SU-DHL-6 (cell line): ENCODE results near the gene C2orf42.
"Not testable (repeated sequence)": the region's sequence is repeated elsewhere in the genome, so short reads cannot be mapped to it uniquely, and the experiment has no call there.

Experiments
- H2AFZ ChIP-seq: fragments of 200-600 bp; sonication (generic); 2 replicates; pipeline ENCODE4 v1.6.1; 2014; ENCODE audit warnings: low read depth, mild to moderate bottlenecking, moderate library complexity, mixed read lengths, antibody characterized with exemption, low read length; ENCODE audit not compliant: severe bottlenecking
- H3F3A ChIP-seq: fragments of 200-600 bp; shearing (Covaris generic); 2 replicates; pipeline ENCODE4 v1.6.0; 2016; ENCODE audit warnings: antibody characterized with exemption, mild to moderate bottlenecking; ENCODE audit not compliant: insufficient read depth
- H3K27ac ChIP-seq: fragments of 200-600 bp; sonication (generic); 2 replicates; pipeline ENCODE4 v1.5.1; 2016; ENCODE audit warnings: low read depth, mild to moderate bottlenecking, low read length, moderate library complexity, mixed read lengths
- H3K27me3 ChIP-seq: fragments of 200-600 bp; sonication (generic), shearing (Covaris generic); 2 replicates; pipeline ENCODE4 v1.6.0; 2014; ENCODE audit warnings: mild to moderate bottlenecking, low read length
- H3K36me3 ChIP-seq: fragments of 200-600 bp; sonication (generic); 2 replicates; pipeline ENCODE4 v1.6.1; 2014; ENCODE audit warnings: mild to moderate bottlenecking, low read length, mixed read lengths
- H3K4me2 ChIP-seq: fragments of 300-600, 200-600 bp; shearing (Covaris generic), sonication (generic); 2 replicates; pipeline ENCODE4 v1.6.0; 2014; ENCODE audit warnings: low read length, low read depth, mild to moderate bottlenecking; ENCODE audit not compliant: poor library complexity, severe bottlenecking
- H3K4me3 ChIP-seq: fragments of 200-600 bp; sonication (generic); 2 replicates; pipeline ENCODE4 v1.5.1; 2014; ENCODE audit warnings: antibody characterized with exemption, low read length, mild to moderate bottlenecking, mixed read lengths; ENCODE audit not compliant: insufficient read depth, poor library complexity, severe bottlenecking
- H3K79me2 ChIP-seq: fragments of 200-600 bp; sonication (generic); 2 replicates; pipeline ENCODE4 v1.6.1; 2014; ENCODE audit warnings: mild to moderate bottlenecking, low read length, moderate library complexity; ENCODE audit not compliant: insufficient read depth
- H3K9ac ChIP-seq: fragments of 200-600 bp; sonication (generic); 2 replicates; pipeline ENCODE4 v1.7.0; 2014; ENCODE audit warnings: mild to moderate bottlenecking, low read length
- H3K9me2 ChIP-seq: fragments of 200-600 bp; sonication (generic); replicated peaks from 2 replicates; pipeline ENCODE4 v1.6.1; 2014; ENCODE audit warnings: low read length; ENCODE audit not compliant: insufficient read depth
- H3K9me3 ChIP-seq: fragments of 200-600 bp; sonication (generic); 2 replicates; pipeline ENCODE4 v1.6.1; 2014; ENCODE audit warnings: low read length, mixed read lengths; ENCODE audit not compliant: insufficient read depth
- H4K20me1 ChIP-seq: fragments of 200-600 bp; sonication (generic); 2 replicates; pipeline ENCODE4 v1.6.1; 2014; ENCODE audit warnings: low read depth, mild to moderate bottlenecking, antibody characterized with exemption, low read length, moderate library complexity, mixed read lengths
- EZH2phosphoT487 ChIP-seq: fragments of 200-600 bp; sonication (generic), shearing (Covaris generic); conservative IDR thresholded peaks from 2 replicates; pipeline ENCODE4 v1.6.1; 2018; ENCODE audit warnings: mild to moderate bottlenecking, antibody characterized with exemption, low read length, moderate library complexity, mixed read lengths
- TF ChIP-seq, protein P1 (sequence below): fragments of 200-600 bp; sonication (generic); IDR thresholded peaks from one replicate; pipeline ENCODE4 v1.5.1; 2017; ENCODE audit warnings: antibody characterized with exemption, mild to moderate bottlenecking, low read length, moderate library complexity; ENCODE audit not compliant: insufficient read depth, poor library complexity, severe bottlenecking

Gene C2orf42

DNA sequence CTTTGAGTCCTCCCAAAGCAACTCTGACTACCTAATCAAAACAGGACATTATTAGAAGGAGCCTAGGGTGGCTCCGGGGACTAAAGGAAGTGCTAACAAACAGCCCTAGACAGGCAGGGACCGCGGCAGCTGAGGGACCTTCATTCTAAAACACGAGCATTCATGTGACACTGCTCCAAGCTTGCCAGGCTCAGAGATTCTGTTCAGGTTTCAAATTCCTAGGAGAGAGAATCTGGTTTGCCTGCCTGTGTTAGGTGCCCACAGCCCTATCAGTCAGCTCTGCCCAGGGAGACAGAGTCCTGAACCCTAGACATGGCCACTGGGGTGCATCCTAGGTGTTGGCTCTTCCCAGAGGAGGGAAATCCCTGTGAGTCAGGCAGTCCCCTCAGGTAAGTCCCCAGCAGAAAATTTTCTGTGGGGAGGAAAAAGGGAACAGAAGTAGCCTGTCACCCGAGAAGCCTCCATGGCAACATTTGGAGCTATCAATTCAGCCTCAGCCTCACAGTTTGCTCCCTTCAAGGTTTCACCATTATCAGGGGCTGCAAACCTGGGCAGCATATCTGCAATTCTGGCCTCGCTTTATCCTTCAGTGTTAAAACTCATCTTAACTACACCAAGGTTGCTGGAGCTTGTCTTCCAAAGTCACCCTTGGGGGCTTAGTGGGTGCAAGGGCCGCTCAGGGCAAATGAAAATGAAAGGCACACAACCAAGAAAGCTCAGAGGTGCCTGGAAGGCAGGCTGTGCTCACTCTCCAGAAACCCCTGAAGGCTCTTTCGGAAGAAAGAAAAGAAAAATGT lies 75.0 kb downstream of the C2orf42 start:
- no peaks in the 10 kb centered on the region for H3K36me3 ChIP-seq
- H3K9me2 ChIP-seq: no peaks in the 10 kb centered on the region
- H3K79me2 ChIP-seq: no peaks in the 10 kb centered on the region
- no peaks in the 10 kb centered on the region for H3K9me3 ChIP-seq
- H3K9ac ChIP-seq: no peak overlapping the region
- no peak overlapping the region for H3K4me2 ChIP-seq
- no peak overlapping the region for H2AFZ ChIP-seq
- no peak overlapping the region for H3K27ac ChIP-seq
- H4K20me1 ChIP-seq: no peaks in the 10 kb centered on the region
- H3K27me3 ChIP-seq: no peaks in the 10 kb centered on the region
- no peak overlapping the region for H3K4me3 ChIP-seq
- H3F3A ChIP-seq: peaks cover 17% of the 10 kb centered on the region; the same call in 1 of the 2 replicates
- TF ChIP-seq, protein P1, sequence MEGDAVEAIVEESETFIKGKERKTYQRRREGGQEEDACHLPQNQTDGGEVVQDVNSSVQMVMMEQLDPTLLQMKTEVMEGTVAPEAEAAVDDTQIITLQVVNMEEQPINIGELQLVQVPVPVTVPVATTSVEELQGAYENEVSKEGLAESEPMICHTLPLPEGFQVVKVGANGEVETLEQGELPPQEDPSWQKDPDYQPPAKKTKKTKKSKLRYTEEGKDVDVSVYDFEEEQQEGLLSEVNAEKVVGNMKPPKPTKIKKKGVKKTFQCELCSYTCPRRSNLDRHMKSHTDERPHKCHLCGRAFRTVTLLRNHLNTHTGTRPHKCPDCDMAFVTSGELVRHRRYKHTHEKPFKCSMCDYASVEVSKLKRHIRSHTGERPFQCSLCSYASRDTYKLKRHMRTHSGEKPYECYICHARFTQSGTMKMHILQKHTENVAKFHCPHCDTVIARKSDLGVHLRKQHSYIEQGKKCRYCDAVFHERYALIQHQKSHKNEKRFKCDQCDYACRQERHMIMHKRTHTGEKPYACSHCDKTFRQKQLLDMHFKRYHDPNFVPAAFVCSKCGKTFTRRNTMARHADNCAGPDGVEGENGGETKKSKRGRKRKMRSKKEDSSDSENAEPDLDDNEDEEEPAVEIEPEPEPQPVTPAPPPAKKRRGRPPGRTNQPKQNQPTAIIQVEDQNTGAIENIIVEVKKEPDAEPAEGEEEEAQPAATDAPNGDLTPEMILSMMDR: no peak
- no peak for TF ChIP-seq EZH2phosphoT487

DNA sequence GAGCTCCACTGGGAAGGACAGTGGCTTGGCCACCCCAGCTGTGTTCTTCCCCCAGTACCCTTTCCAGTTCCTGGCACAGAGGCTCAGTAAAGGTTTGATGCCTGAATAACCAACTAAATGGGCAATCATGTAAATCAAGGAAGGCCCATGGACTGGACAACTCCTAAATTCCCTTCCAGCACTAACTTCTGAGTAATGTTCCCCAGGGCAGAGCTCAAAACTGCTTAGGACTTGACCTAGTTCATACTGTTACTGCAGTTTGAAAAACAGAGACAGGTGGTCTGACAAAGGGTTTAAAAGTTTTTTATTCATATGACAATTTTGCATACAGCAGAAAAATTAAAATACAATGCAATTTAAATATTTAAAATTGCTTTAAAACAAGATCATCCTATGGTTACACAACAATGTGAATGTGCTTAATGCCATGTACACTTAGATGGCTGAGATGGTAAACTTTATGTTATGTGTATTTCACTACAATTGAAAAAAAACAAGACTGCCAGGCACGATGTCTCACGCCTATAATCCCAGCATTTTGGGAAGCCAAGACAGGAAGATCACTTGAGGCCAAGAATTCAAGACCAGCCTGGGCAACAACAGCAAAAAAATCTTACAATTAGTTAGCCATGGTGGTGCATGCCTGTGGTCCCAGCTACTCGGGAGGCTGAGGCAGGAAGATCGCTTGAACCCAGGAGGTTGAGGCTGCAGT lies 77.3 kb downstream of the C2orf42 start:
- H3K79me2 ChIP-seq: no peaks in the 10 kb centered on the region
- H3K4me3 ChIP-seq: no peak overlapping the region
- H3K27ac ChIP-seq: no peak overlapping the region
- H3K9ac ChIP-seq: no peak overlapping the region
- no peaks in the 10 kb centered on the region for H3K9me2 ChIP-seq
- H4K20me1 ChIP-seq: no peaks in the 10 kb centered on the region
- H2AFZ ChIP-seq: no peak overlapping the region
- H3K36me3 ChIP-seq: no peaks in the 10 kb centered on the region
- no peaks in the 10 kb centered on the region for H3K27me3 ChIP-seq
- peaks cover 10% of the 10 kb centered on the region; the same call in 1 of the 2 replicates for H3F3A ChIP-seq
- no peaks in the 10 kb centered on the region for H3K9me3 ChIP-seq
- H3K4me2 ChIP-seq: no peak overlapping the region
- TF ChIP-seq, protein P1: no peak
- TF ChIP-seq EZH2phosphoT487: no peak

DNA sequence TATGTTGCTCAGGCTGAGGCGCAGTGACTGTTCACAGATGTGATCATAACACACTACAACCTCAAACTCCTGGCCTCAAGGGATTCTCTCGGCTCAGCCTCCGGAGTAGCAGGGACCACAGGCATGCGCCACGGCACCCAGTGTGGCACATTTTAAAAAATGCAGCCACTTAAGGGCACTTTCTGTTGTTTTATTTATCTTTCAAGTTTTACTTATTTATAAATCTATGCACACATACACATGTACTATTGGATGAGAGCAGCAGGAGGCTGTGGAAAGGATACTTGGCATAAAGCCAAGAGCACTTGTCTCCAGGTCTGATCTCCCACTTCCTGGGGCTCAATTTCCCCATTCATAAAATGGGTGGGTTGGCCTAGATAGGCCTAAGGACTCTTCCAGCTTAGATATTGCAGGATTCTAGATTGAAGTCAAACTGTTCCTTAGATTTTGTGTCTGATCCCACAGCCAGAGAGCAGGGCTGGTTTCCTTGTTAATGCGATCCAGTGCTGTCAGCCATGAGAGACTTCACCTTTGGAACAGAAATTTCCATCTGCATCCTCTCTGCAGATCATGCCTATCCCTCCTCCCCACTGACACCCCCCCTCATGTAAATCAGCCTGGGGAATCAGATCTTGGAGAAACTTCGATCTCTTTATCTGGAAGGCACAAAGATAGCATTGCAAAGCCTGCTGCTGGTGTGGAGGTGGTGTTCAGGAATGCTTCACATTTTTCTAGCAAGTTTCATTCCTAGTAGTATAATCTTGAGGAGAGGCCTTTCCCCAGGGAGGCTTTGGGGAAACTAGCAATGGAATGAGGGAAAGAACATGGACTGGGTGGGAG lies 78.8 kb downstream of the C2orf42 start:
- H2AFZ ChIP-seq: no peak overlapping the region
- no peaks in the 10 kb centered on the region for H3K9me3 ChIP-seq
- no peak overlapping the region for H3K27ac ChIP-seq
- no peak overlapping the region for H3K4me2 ChIP-seq
- no peak for TF ChIP-seq EZH2phosphoT487
- TF ChIP-seq, protein P1: no peak
- H3K27me3 ChIP-seq: no peaks in the 10 kb centered on the region
- H3F3A ChIP-seq: peaks cover 20% of the 10 kb centered on the region
- no peak overlapping the region for H3K4me3 ChIP-seq
- H3K79me2 ChIP-seq: no peaks in the 10 kb centered on the region
- no peaks in the 10 kb centered on the region for H3K9me2 ChIP-seq
- H3K9ac ChIP-seq: no peak overlapping the region
- no peaks in the 10 kb centered on the region for H4K20me1 ChIP-seq
- H3K36me3 ChIP-seq: no peaks in the 10 kb centered on the region

DNA sequence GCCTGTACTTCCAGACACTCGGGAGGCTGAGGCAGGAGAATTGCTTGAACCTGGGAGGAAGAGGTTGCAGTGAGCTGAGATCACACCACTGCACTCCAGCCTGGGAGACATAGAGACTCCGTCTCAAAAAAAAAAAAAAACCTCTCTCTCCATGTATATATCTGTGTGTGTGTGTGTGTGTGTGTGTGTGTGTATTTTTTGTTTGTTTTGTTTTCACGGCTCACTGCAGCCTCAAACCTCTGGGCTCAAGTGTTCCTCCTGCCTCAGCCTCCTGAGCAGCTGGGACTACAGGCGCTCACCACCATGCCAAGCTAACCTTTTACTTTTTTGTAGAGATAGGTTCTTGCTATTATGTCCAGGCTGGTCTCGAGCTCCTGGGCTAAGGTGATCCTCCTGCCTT lies 80.4 kb downstream of the C2orf42 start:
- H3K9me3 ChIP-seq, H2AFZ ChIP-seq, H3K79me2 ChIP-seq, H3K4me3 ChIP-seq, H3K36me3 ChIP-seq, H3K27me3 ChIP-seq, H3K4me2 ChIP-seq, H4K20me1 ChIP-seq, H3K9ac ChIP-seq, H3K9me2 ChIP-seq, H3K27ac ChIP-seq: not testable (repeated sequence)
- H3F3A ChIP-seq: peaks cover 18% of the 10 kb centered on the region

DNA sequence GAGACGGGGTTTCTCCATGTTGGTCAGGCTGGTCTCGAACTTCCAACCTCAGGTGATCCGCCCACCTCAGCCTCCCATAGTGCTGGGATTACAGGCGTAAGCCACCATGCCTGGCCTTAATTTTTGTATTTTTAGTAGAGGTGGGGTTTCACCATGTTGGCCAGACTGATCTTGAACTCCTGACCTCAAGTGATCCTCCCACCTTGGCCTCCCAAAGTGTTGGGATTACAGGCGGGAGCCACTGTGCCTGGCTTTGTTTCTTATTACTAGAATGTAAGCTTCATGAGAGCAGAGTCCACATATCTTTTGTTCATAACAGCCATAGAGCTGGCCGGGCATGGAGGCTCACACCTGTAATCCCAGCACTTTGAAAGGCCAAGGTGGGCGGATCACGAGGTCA lies 84.7 kb downstream of the C2orf42 start:
- H3K36me3 ChIP-seq, H3K9me3 ChIP-seq, H2AFZ ChIP-seq, H3K4me2 ChIP-seq, H3K9ac ChIP-seq, H3K27ac ChIP-seq, H3K79me2 ChIP-seq, H3K27me3 ChIP-seq, H4K20me1 ChIP-seq, H3K9me2 ChIP-seq, H3K4me3 ChIP-seq: not testable (repeated sequence)
- peaks cover 49% of the 10 kb centered on the region for H3F3A ChIP-seq
